ENCODE data around the gene HTR2B.

The HTR2B gene

GRCh38 chr2:231059756-231060155 is 65.1 kb downstream of the HTR2B start:
- no peak for DNase-seq (ENCODE audit: extremely low read depth, insufficient read length)
- H3K4me3 ChIP-seq (replicated peaks; ENCODE audit: low read depth, low read length) = no peak overlapping the region
- TF ChIP-seq CTCF (IDR thresholded peaks at IDR 0.05; ENCODE audit: insufficient read depth, low read length, poor library complexity, severe bottlenecking) = no peak
- no peaks in the 10 kb centered on the region for H3K27me3 ChIP-seq (replicated peaks; ENCODE audit: control insufficient read depth, insufficient read depth, low read length)
- peaks cover 2% of the 10 kb centered on the region for H3K36me3 ChIP-seq (ENCODE audit: control insufficient read depth, insufficient read depth, low read length)

- no peak for DNase-seq (ENCODE audit: extremely low read depth, insufficient read length)
- TF ChIP-seq CTCF (IDR thresholded peaks at IDR 0.05; ENCODE audit: insufficient read depth, low read length, poor library complexity, severe bottlenecking) = no peak
- no peaks in the 10 kb centered on the region for H3K27me3 ChIP-seq (replicated peaks; ENCODE audit: control insufficient read depth, insufficient read depth, low read length)
- H3K4me3 ChIP-seq (replicated peaks; ENCODE audit: low read depth, low read length) = no peak overlapping the region; the same call in 1 of the 2 replicates
- no peaks in the 10 kb centered on the region; the same call in 1 of the 2 replicates for H3K36me3 ChIP-seq (ENCODE audit: control insufficient read depth, insufficient read depth, low read length)
These were observed 65.9 kb downstream of the HTR2B start for GRCh38 chr2:231058761-231059550.
